HCT116 (cell line): ENCODE measurements around the gene PHF13.

Experiments used
- CBX3 ChIP-seq: IDR thresholded peaks from 2 replicates; pipeline ENCODE4 v1.6.1; 2012; ENCODE audit warnings: low read depth
- CEBPB ChIP-seq: IDR thresholded peaks from 2 replicates; pipeline ENCODE4 v1.6.1; 2012; ENCODE audit warnings: low read depth
- CTCF ChIP-seq, 3 experiments: fragments of 200-600 bp in 1 of 3; sonication (generic) in 1 of 3; IDR thresholded peaks in 2 of 3; conservative IDR thresholded peaks in 1 of 3; 2 replicates each; pipeline ENCODE4 v1.5.1; 2012 to 2017; ENCODE audit warnings: low read depth in 2 of 3, low read length in 2 of 3, antibody characterized with exemption in 1 of 3, borderline replicate concordance in 1 of 3, control low read depth in 1 of 3, mild to moderate bottlenecking in 1 of 3, mixed read lengths in 1 of 3, mixed run types in 1 of 3, moderate library complexity in 1 of 3; ENCODE audit not compliant: insufficient read depth in 1 of 3
- EZH2 ChIP-seq: fragments of 200-600 bp; sonication (generic); IDR thresholded peaks from 2 replicates; pipeline ENCODE4 v1.6.1; 2017; ENCODE audit warnings: antibody characterized with exemption, mixed run types
- EZH2phosphoT487 ChIP-seq: fragments of 200-600 bp; IDR thresholded peaks from 2 replicates; pipeline ENCODE4 v1.6.1; 2018; ENCODE audit warnings: antibody characterized with exemption, borderline replicate concordance
- MAX ChIP-seq: IDR thresholded peaks from 2 replicates; pipeline ENCODE4 v1.6.1; 2012
- POLR2A ChIP-seq: IDR thresholded peaks from 2 replicates; pipeline ENCODE4 v1.7.0; 2011; ENCODE audit warnings: borderline replicate concordance; ENCODE audit not compliant: insufficient read depth, insufficient read length; ENCODE audit errors: extremely low read depth
- POLR2AphosphoS5 ChIP-seq: IDR thresholded peaks from 2 replicates; pipeline ENCODE4 v1.6.1; 2011; ENCODE audit warnings: mild to moderate bottlenecking, low read depth, low read length, moderate library complexity
- SIN3A ChIP-seq: IDR thresholded peaks from 2 replicates; pipeline ENCODE4 v1.6.1; 2012; ENCODE audit warnings: low read depth
- TCF7L2 ChIP-seq: IDR thresholded peaks from 2 replicates; pipeline ENCODE4 v1.7.0; 2011; ENCODE audit warnings: borderline replicate concordance, inconsistent platforms; ENCODE audit not compliant: insufficient read depth, insufficient read length; ENCODE audit errors: extremely low read depth
- YY1 ChIP-seq: IDR thresholded peaks from 2 replicates; pipeline ENCODE4 v1.6.1; 2011; ENCODE audit warnings: low read length, low read depth, moderate library complexity, mild to moderate bottlenecking; ENCODE audit not compliant: insufficient replicate concordance; ENCODE audit errors: extremely low read depth
- ZBTB33 ChIP-seq: IDR thresholded peaks from 2 replicates; pipeline ENCODE4 v1.6.1; 2011; ENCODE audit warnings: mild to moderate bottlenecking, low read length, moderate library complexity; ENCODE audit not compliant: insufficient replicate concordance; ENCODE audit errors: extremely low read depth

- TF ChIP-seq CTCF (IDR thresholded peaks at IDR 0.05 in 2 of 3, conservative IDR thresholded peaks at IDR 0.05 in 1 of 3; ENCODE audit: borderline replicate concordance in 1 of 3, insufficient read depth in 1 of 3, low read depth in 2 of 3, low read length in 2 of 3) (no peak), MAX (no peak), YY1 (no peak), TCF7L2 (no peak), EZH2 (no peak), POLR2AphosphoS5 (no peak), ZBTB33 (no peak), CEBPB (no peak), EZH2phosphoT487 (no peak), CBX3 (no peak), SIN3A (no peak), POLR2A (no peak)
Observed at GRCh38 chr1:6599141-6599975, 14.2 kb upstream of the PHF13 start.
